Fibroblast of skin of right biceps (primary cell): ENCODE data around the gene ATP6V1E1.
"Not testable (repeated sequence)": the region's sequence is repeated elsewhere in the genome, so short reads cannot be mapped to it uniquely, and the experiment has no call there.

ENCODE experiments used
- DNase-seq: peaks from one replicate; pipeline ENCODE4 v3.0.0-alpha.2; 2013

Gene ATP6V1E1

GRCh38 chr22:17579535-17579981 is 49.0 kb downstream of the ATP6V1E1 start:
- DNase-seq = no peak

- peak; percentile 73 for DNase-seq
Observed at GRCh38 chr22:17578136-17578754, 50.3 kb downstream of the ATP6V1E1 start.

GRCh38 chr22:17576470-17576869 is 52.1 kb downstream of the ATP6V1E1 start:
- DNase-seq = peak; percentile 93

- DNase-seq = no peak
Observed at GRCh38 chr22:17575681-17576080, 52.9 kb downstream of the ATP6V1E1 start.

- no peak for DNase-seq
Observed at GRCh38 chr22:17575151-17575550, 53.4 kb downstream of the ATP6V1E1 start.

GRCh38 chr22:17570851-17571631 is 57.5 kb downstream of the ATP6V1E1 start:
- peak; percentile 73 for DNase-seq

GRCh38 chr22:17569971-17570511 is 58.5 kb downstream of the ATP6V1E1 start:
- DNase-seq = peak; percentile 36

- no peak for DNase-seq
Observed at GRCh38 chr22:17566776-17567175, 61.8 kb downstream of the ATP6V1E1 start.

- DNase-seq = not testable (repeated sequence)
Observed at GRCh38 chr22:17566016-17566687, 62.4 kb downstream of the ATP6V1E1 start.

GRCh38 chr22:17563936-17564391 is 64.6 kb downstream of the ATP6V1E1 start:
- peak; percentile 20 for DNase-seq

GRCh38 chr22:17562906-17563870 is 65.4 kb downstream of the ATP6V1E1 start, which contains the start of gene SLC25A18:
SLC25A18 (plus strand) TSS chr22:17563498; CDS start chr22:17579945, 16,447 bp downstream.
- no peak for DNase-seq

GRCh38 chr22:17559188-17559587 is 69.4 kb downstream of the ATP6V1E1 start:
- no peak for DNase-seq

- DNase-seq = no peak
Observed at GRCh38 chr22:17554814-17555213, 73.7 kb downstream of the ATP6V1E1 start.

GRCh38 chr22:17552737-17553136 is 75.8 kb downstream of the ATP6V1E1 start:
- no peak for DNase-seq

- no peak for DNase-seq
Observed at GRCh38 chr22:17549655-17550054, 78.9 kb downstream of the ATP6V1E1 start.

GRCh38 chr22:17549183-17549582 is 79.4 kb downstream of the ATP6V1E1 start:
- DNase-seq = no peak

- no peak for DNase-seq
Observed at GRCh38 chr22:17548756-17549035, 79.9 kb downstream of the ATP6V1E1 start.

- DNase-seq = no peak
Observed at GRCh38 chr22:17548010-17548755, 80.4 kb downstream of the ATP6V1E1 start.

- DNase-seq = no peak
Observed at GRCh38 chr22:17542452-17542851, 86.1 kb downstream of the ATP6V1E1 start.
